Gastrocnemius medialis (tissue), 4 donors: Measurements from ENCODE around the gene FAM24A.

Experiments
- CTCF ChIP-seq, 5 experiments: fragments of 450-650 bp in 3 of 5; fragments of 200-600 bp in 2 of 5; sonication (generic) in 2 of 5; IDR thresholded peaks in 4 of 5; conservative IDR thresholded peaks in 1 of 5; 1 replicate in 4 of 5; 2 replicates in 1 of 5; pipeline ENCODE4 v1.5.1; 2016 to 2019; ENCODE audit warnings: antibody characterized with exemption in 5 of 5, mild to moderate bottlenecking in 3 of 5, moderate library complexity in 3 of 5
- POLR2A ChIP-seq, 2 donors: fragments of 450-650 bp; IDR thresholded peaks; one replicate each; pipeline ENCODE4 v1.6.1; 2017; ENCODE audit warnings: antibody characterized with exemption in 2 of 2, mild to moderate bottlenecking in 2 of 2, moderate library complexity in 2 of 2

- TF ChIP-seq CTCF (IDR thresholded peaks at IDR 0.05 in 4 of 5, conservative IDR thresholded peaks at IDR 0.05 in 1 of 5) = no peak
- no peak for TF ChIP-seq POLR2A (IDR thresholded peaks at IDR 0.05)
These were observed 44.3 kb downstream of the FAM24A start for GRCh38 chr10:122954731-122955050.
